DOHH2 (cell line): ENCODE data around the gene ACVR1B.

Experiments
- EZH2phosphoT487 ChIP-seq: fragments of 200-600 bp; sonication (generic); IDR thresholded peaks from 2 replicates; pipeline ENCODE4 v1.6.1; 2017; ENCODE audit warnings: borderline replicate concordance, mild to moderate bottlenecking, antibody characterized with exemption, low read length, moderate library complexity, mixed read lengths
- TF ChIP-seq, protein P1 (sequence below): fragments of 200-600 bp; sonication (generic); IDR thresholded peaks from one replicate; pipeline ENCODE4 v1.5.1; 2014; ENCODE audit warnings: antibody characterized with exemption, mild to moderate bottlenecking, low read depth, low read length; ENCODE audit not compliant: poor library complexity, severe bottlenecking

DNA sequence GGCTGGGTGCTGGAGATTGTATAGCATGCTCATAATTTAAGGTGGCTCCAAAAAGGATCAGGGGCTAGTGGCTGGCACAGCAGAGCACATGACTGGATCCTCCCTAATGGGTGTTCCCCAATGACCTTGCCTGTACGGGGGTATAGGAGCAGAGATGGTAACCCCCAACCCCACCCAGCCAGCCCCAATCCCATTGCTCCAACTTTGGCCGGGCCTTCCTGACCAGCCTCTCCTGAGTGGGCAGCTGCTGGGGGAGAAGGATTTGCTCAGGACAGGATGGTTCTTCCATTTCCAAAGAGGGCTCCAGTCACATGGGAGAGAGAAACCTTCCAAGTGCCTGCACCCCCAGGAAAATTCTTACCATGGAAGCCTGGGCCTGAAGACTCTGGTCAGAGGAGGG lies 84.4 kb downstream of the ACVR1B start:
- TF ChIP-seq, protein P1, sequence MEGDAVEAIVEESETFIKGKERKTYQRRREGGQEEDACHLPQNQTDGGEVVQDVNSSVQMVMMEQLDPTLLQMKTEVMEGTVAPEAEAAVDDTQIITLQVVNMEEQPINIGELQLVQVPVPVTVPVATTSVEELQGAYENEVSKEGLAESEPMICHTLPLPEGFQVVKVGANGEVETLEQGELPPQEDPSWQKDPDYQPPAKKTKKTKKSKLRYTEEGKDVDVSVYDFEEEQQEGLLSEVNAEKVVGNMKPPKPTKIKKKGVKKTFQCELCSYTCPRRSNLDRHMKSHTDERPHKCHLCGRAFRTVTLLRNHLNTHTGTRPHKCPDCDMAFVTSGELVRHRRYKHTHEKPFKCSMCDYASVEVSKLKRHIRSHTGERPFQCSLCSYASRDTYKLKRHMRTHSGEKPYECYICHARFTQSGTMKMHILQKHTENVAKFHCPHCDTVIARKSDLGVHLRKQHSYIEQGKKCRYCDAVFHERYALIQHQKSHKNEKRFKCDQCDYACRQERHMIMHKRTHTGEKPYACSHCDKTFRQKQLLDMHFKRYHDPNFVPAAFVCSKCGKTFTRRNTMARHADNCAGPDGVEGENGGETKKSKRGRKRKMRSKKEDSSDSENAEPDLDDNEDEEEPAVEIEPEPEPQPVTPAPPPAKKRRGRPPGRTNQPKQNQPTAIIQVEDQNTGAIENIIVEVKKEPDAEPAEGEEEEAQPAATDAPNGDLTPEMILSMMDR = no peak
- TF ChIP-seq EZH2phosphoT487 = no peak
